Subcutaneous abdominal adipose tissue (tissue), 5 donors: Measurements from ENCODE around the gene NOP53.
"Not testable (repeated sequence)": the region's sequence is repeated elsewhere in the genome, so short reads cannot be mapped to it uniquely, and the experiment has no call there.

Experiments
- H3K27ac ChIP-seq: one replicate; pipeline ENCODE4 v1.7.0; 2013; ENCODE audit warnings: low read depth, mild to moderate bottlenecking, inconsistent platforms, low read length, moderate library complexity
- H3K27me3 ChIP-seq, 5 donors: one replicate each; pipeline ENCODE4 v1.7.0; 2013; ENCODE audit warnings: low read length in 5 of 5, inconsistent platforms in 1 of 5; ENCODE audit not compliant: control insufficient read depth in 5 of 5, insufficient read depth in 4 of 5
- H3K36me3 ChIP-seq, 5 donors: one replicate each; pipeline ENCODE4 v1.7.0; 2013; ENCODE audit warnings: low read length in 5 of 5; ENCODE audit not compliant: control insufficient read depth in 5 of 5, insufficient read depth in 5 of 5
- H3K4me1 ChIP-seq, 5 donors: one replicate each; pipeline ENCODE4 v1.7.0; 2013; ENCODE audit warnings: low read length in 5 of 5, mild to moderate bottlenecking in 3 of 5, moderate library complexity in 1 of 5; ENCODE audit not compliant: control insufficient read depth in 5 of 5, insufficient read depth in 5 of 5
- H3K4me3 ChIP-seq, 5 donors: one replicate each; pipeline ENCODE4 v1.7.0; 2013; ENCODE audit warnings: low read length in 5 of 5, low read depth in 1 of 5
- H3K9ac ChIP-seq, 5 donors: one replicate each; pipeline ENCODE4 v1.7.0; 2013; ENCODE audit warnings: low read length in 5 of 5, mild to moderate bottlenecking in 4 of 5, moderate library complexity in 3 of 5
- H3K9me3 ChIP-seq, 5 donors: one replicate each; pipeline ENCODE4 v1.7.0; 2013; ENCODE audit warnings: low read length in 5 of 5; ENCODE audit not compliant: control insufficient read depth in 5 of 5
- donor health status: healthy.
- donor health status: healthy.
- donor health status: healthy.
- donor health status: healthy.
- donor health status: healthy.

NOP53 gene

GRCh38 chr19:47769534-47769933, 24.2 kb downstream of the NOP53 start:
- H3K27ac ChIP-seq: no peak overlapping the region
- H3K9ac ChIP-seq: no peak overlapping the region
- no peaks in the 10 kb centered on the region for H3K27me3 ChIP-seq
- H3K36me3 ChIP-seq: no peaks in the 10 kb centered on the region
- no peak overlapping the region for H3K4me3 ChIP-seq
- no peaks in the 10 kb centered on the region for H3K9me3 ChIP-seq
- H3K4me1 ChIP-seq: peaks cover 0 to 3% (median 0%) of the 10 kb centered on the region in 5 donors

GRCh38 chr19:47771291-47771690, 25.9 kb downstream of the NOP53 start:
- not testable (repeated sequence) for H3K27ac ChIP-seq, H3K9me3 ChIP-seq, H3K4me1 ChIP-seq

GRCh38 chr19:47776568-47776967, 31.2 kb downstream of the NOP53 start:
- H3K36me3 ChIP-seq: peaks cover 0 to 11% (median 8%) of the 10 kb centered on the region in 5 donors
- H3K9ac ChIP-seq: no peak overlapping the region
- no peak overlapping the region for H3K27ac ChIP-seq
- H3K4me1 ChIP-seq: peaks cover 2 to 46% (median 31%) of the 10 kb centered on the region in 5 donors
- H3K27me3 ChIP-seq: no peaks in the 10 kb centered on the region
- H3K4me3 ChIP-seq: no peak overlapping the region
- H3K9me3 ChIP-seq: no peaks in the 10 kb centered on the region

More at GRCh38 chr19:47771291-47771690, 25.9 kb downstream of the NOP53 start:
- not testable (repeated sequence) for H3K9ac ChIP-seq, H3K4me3 ChIP-seq, H3K27me3 ChIP-seq, H3K36me3 ChIP-seq

- not testable (repeated sequence) for H3K9me3 ChIP-seq, H3K27me3 ChIP-seq
- Histone ChIP-seq H3K36me3 (peaks cover 0 to 14% (median 9%) of the 10 kb centered on the region in 5 donors), H3K27ac (peak overlapping the region; percentile 95), H3K4me1 (peaks cover 9 to 55% (median 38%) of the 10 kb centered on the region in 5 donors), H3K9ac (peak overlapping the region in 3 of 5 donors; percentile 86 to 90 (median 88)), H3K4me3 (peak overlapping the region in 4 of 5 donors; percentile 70 to 85 (median 83))
Observed at GRCh38 chr19:47777245-47778048, 32.1 kb downstream of the NOP53 start.

GRCh38 chr19:47778049-47778953, 33.0 kb downstream of the NOP53 start, which contains the start of gene SELENOW:
SELENOW (plus strand) TSS chr19:47778703; CDS start chr19:47778786, 83 bp downstream.
- Histone ChIP-seq H3K9me3 (no peaks in the 10 kb centered on the region), H3K27me3 (no peaks in the 10 kb centered on the region)

GRCh38 chr19:47778954-47779351, 33.6 kb downstream of the NOP53 start:
- Histone ChIP-seq H3K4me3 (peak overlapping the region; percentile 82 to 87 (median 84)), H3K4me1 (peaks cover 9 to 55% (median 38%) of the 10 kb centered on the region in 5 donors)

More at GRCh38 chr19:47778049-47778953, 33.0 kb downstream of the NOP53 start, which contains the start of gene SELENOW:
- Histone ChIP-seq H3K36me3 (peaks cover 0 to 20% (median 14%) of the 10 kb centered on the region in 5 donors), H3K27ac (peak within 1 kb of the TSS; percentile 95), H3K9ac (peak within 1 kb of the TSS; percentile 83 to 90 (median 87)), H3K4me1 (peaks cover 9 to 55% (median 38%) of the 10 kb centered on the region in 5 donors), H3K4me3 (peak within 1 kb of the TSS; percentile 82 to 87 (median 84))

GRCh38 chr19:47779524-47780214, 34.3 kb downstream of the NOP53 start:
- Histone ChIP-seq H3K27me3 (no peaks in the 10 kb centered on the region), H3K9ac (peak overlapping the region; percentile 44 to 90 (median 87)), H3K9me3 (no peaks in the 10 kb centered on the region), H3K4me3 (peak overlapping the region; percentile 82 to 87 (median 84)), H3K36me3 (peaks cover 0 to 34% (median 26%) of the 10 kb centered on the region in 5 donors), H3K27ac (peak overlapping the region; percentile 95), H3K4me1 (peaks cover 9 to 55% (median 38%) of the 10 kb centered on the region in 5 donors)

More at GRCh38 chr19:47778954-47779351, 33.6 kb downstream of the NOP53 start:
- H3K27ac ChIP-seq: peak overlapping the region; percentile 95
- peak overlapping the region; percentile 83 to 90 (median 87) for H3K9ac ChIP-seq
- peaks cover 0 to 26% (median 18%) of the 10 kb centered on the region in 5 donors for H3K36me3 ChIP-seq
- H3K9me3 ChIP-seq: no peaks in the 10 kb centered on the region
- H3K27me3 ChIP-seq: no peaks in the 10 kb centered on the region

GRCh38 chr19:47780215-47780551, 34.8 kb downstream of the NOP53 start:
- H3K27me3 ChIP-seq: no peaks in the 10 kb centered on the region
- peaks cover 9 to 55% (median 38%) of the 10 kb centered on the region in 5 donors for H3K4me1 ChIP-seq
- no peaks in the 10 kb centered on the region for H3K9me3 ChIP-seq
- peak overlapping the region; percentile 30 to 68 (median 56) for H3K9ac ChIP-seq
- H3K4me3 ChIP-seq: peak overlapping the region in 4 of 5 donors; percentile 82 to 87 (median 84)
- H3K36me3 ChIP-seq: peaks cover 0 to 38% (median 28%) of the 10 kb centered on the region in 5 donors
- H3K27ac ChIP-seq: peak overlapping the region; percentile 95

- Histone ChIP-seq H3K4me1 (peaks cover 9 to 54% (median 36%) of the 10 kb centered on the region in 5 donors), H3K36me3 (peaks cover 0 to 53% (median 36%) of the 10 kb centered on the region in 5 donors), H3K4me3 (peak overlapping the region in 3 of 5 donors; percentile 3 to 30 (median 3)), H3K27me3 (no peaks in the 10 kb centered on the region), H3K9me3 (no peaks in the 10 kb centered on the region), H3K9ac (no peak overlapping the region), H3K27ac (peak overlapping the region; percentile 95)
Observed at GRCh38 chr19:47781590-47782262, 36.4 kb downstream of the NOP53 start.
